Measurements from ENCODE around the gene SUPT3H. TPM values are rescaled to one million over a fixed set of nuclear protein-coding genes. Genes with fewer than 3 reads are reported as not detected.

Gene SUPT3H
- total RNA-seq, 3 donors from 2014 or later = 3.0 to 8.1 (median 3.5) TPM

GRCh38 chr6:44837255-44837654 lies 540.5 kb downstream of the SUPT3H start:
- Histone ChIP-seq H3K9me3 (no peaks in the 10 kb centered on the region), H3K36me3 (ENCODE audit: low read depth) (no peaks in the 10 kb centered on the region), H3K4me1 (ENCODE audit: low read depth) (no peaks in the 10 kb centered on the region), H3K4me3 (no peak overlapping the region)
- DNase-seq (no peak), ATAC-seq (no peak)
- intact Hi-C loops (cut with DNase I, micrococcal nuclease) = no loop called here
- no peak for TF ChIP-seq CTCF (IDR thresholded peaks at IDR 0.05)

GRCh38 chr6:44833248-44833647 lies 544.5 kb downstream of the SUPT3H start:
- intact Hi-C loops (cut with DNase I, micrococcal nuclease) = no loop called here
- ATAC-seq (no peak), DNase-seq (no peak)
- Histone ChIP-seq H3K36me3 (ENCODE audit: low read depth) (no peaks in the 10 kb centered on the region), H3K9me3 (no peaks in the 10 kb centered on the region), H3K4me1 (ENCODE audit: low read depth) (no peaks in the 10 kb centered on the region), H3K4me3 (no peak overlapping the region)
- TF ChIP-seq CTCF (IDR thresholded peaks at IDR 0.05) = no peak

GRCh38 chr6:44831002-44831610 lies 546.6 kb downstream of the SUPT3H start:
- Histone ChIP-seq H3K4me3 (no peak overlapping the region), H3K9me3 (no peaks in the 10 kb centered on the region), H3K36me3 (ENCODE audit: low read depth) (no peaks in the 10 kb centered on the region), H3K4me1 (ENCODE audit: low read depth) (no peaks in the 10 kb centered on the region)
- DNase-seq (no peak), ATAC-seq (no peak)
- intact Hi-C loops (cut with DNase I, micrococcal nuclease) = no loop called here
- TF ChIP-seq CTCF (IDR thresholded peaks at IDR 0.05) = no peak

GRCh38 chr6:44829836-44830235 lies 547.9 kb downstream of the SUPT3H start:
- no peaks in the 10 kb centered on the region for H3K9me3 ChIP-seq
- ATAC-seq = no peak
- H3K4me1 ChIP-seq (ENCODE audit: low read depth) = no peaks in the 10 kb centered on the region
- no peak for TF ChIP-seq CTCF (IDR thresholded peaks at IDR 0.05)
- no peak overlapping the region for H3K4me3 ChIP-seq
- H3K36me3 ChIP-seq (ENCODE audit: low read depth) = no peaks in the 10 kb centered on the region
- DNase-seq = no peak
- intact Hi-C loops (cut with DNase I, micrococcal nuclease) = no loop called here

GRCh38 chr6:44828780-44829179 lies 549.0 kb downstream of the SUPT3H start:
- intact Hi-C loops (cut with DNase I, micrococcal nuclease) = no loop called here
- no peak for DNase-seq
- H3K36me3 ChIP-seq (ENCODE audit: low read depth) = no peaks in the 10 kb centered on the region
- ATAC-seq = no peak
- H3K4me3 ChIP-seq = no peak overlapping the region
- no peak for TF ChIP-seq CTCF (IDR thresholded peaks at IDR 0.05)
- no peaks in the 10 kb centered on the region for H3K9me3 ChIP-seq
- no peaks in the 10 kb centered on the region for H3K4me1 ChIP-seq (ENCODE audit: low read depth)

Data from mucosa of descending colon (tissue), 3 donors.